GM13976 (cell line): ENCODE measurements around the gene MPV17L.
"Not testable (repeated sequence)": the region's sequence is repeated elsewhere in the genome, so short reads cannot be mapped to it uniquely, and the experiment has no call there.

Experiments
- DNase-seq: peaks from one replicate; pipeline ENCODE4 v3.0.0; 2012; ENCODE audit warnings: low spot score
- in situ Hi-C: fragments of 300-500 bp; cut with MboI; formaldehyde crosslinking; loops from one replicate; pipeline ENCODE4 v1.12.0; 2022; ENCODE audit warnings: low sequenced_read_pairs, mixed read lengths, inconsistent platforms; ENCODE audit not compliant: unreplicated experiment
- TF ChIP-seq, protein P1 (sequence below): IDR thresholded peaks from 2 replicates; pipeline ENCODE4 v1.5.1; 2012; ENCODE audit warnings: borderline replicate concordance, mild to moderate bottlenecking; ENCODE audit not compliant: insufficient read depth; ENCODE audit errors: extremely low read depth, missing control alignments, control extremely low read depth

Gene MPV17L

DNA sequence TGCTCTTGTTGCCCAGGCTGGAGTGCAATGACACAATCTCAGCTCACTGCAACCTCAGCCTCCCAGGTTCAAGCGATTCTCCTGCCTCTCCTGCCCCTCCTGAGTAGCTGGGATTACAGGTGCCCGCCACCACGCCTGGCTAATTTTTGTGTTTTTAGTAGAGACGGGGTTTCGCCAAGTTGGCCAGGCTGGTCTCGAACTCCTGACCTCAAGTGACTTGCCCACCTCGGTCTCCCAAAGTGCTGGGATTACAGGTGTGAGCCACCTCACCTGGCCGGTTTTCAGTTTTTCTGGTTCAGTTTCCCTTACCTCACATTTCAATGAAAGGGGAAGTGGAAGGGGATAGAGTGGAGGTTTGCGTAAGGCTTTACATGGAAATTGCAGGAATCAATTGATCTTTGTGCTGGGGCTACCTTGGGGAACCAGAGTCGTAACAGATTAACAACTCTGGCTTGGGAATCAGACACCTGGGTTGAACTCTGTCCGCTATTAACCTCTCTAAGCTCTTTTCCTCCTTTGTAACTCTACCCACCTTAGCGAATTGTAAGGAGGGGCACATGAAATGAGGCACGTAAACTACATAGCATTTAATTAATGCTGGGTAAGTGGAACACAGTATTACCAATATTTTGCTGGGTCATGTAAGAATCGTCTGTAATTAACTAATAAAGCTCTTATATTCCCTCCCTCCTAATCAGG is 3.2 kb downstream of the MPV17L start:
- in situ Hi-C loops, result no loop called here
- DNase-seq, result no peak
- TF ChIP-seq, protein P1, sequence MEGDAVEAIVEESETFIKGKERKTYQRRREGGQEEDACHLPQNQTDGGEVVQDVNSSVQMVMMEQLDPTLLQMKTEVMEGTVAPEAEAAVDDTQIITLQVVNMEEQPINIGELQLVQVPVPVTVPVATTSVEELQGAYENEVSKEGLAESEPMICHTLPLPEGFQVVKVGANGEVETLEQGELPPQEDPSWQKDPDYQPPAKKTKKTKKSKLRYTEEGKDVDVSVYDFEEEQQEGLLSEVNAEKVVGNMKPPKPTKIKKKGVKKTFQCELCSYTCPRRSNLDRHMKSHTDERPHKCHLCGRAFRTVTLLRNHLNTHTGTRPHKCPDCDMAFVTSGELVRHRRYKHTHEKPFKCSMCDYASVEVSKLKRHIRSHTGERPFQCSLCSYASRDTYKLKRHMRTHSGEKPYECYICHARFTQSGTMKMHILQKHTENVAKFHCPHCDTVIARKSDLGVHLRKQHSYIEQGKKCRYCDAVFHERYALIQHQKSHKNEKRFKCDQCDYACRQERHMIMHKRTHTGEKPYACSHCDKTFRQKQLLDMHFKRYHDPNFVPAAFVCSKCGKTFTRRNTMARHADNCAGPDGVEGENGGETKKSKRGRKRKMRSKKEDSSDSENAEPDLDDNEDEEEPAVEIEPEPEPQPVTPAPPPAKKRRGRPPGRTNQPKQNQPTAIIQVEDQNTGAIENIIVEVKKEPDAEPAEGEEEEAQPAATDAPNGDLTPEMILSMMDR, result no peak

DNA sequence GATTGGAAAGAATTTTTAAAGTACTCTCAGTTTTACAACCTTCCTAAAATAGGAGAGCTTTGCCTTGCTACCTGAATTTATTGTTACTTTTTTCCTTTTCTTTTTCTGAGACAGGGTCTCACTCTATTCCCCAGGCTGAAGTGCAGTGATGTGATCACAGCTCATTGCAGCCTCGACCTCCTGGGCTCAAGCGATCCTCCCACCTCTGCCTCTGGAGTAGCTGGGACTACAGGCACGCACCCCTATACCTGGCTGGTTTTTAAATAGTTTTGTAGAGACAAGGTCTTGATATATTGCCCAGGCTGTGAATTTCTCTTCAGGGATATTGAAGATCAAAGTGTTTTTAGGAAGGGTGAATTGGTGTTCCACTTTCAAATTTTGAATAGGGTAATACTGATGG is 3.8 kb downstream of the MPV17L start:
- TF ChIP-seq, protein P1, result no peak
- in situ Hi-C loops, result no loop called here
- no peak for DNase-seq

DNA sequence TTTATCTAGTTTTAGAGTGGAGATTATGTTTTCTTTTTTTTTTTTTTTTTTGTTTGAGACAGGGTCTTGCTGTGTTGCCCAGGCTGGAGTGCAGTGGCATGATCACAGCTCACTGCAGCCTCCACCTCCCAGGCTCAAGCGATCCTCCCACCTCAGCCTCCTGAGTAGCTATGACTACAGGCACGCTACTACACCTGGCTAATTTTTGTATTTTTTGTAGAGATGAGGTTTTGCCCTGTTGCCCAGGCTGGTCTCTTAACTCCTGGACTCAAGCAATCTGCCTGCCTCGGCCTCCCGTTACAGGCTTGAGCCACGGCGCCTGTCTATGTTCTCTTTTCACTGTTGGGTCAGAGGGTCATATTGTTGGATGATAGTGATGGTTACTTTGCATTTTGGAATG is 4.8 kb downstream of the MPV17L start:
- in situ Hi-C loops, DNase-seq: not testable (repeated sequence)

DNA sequence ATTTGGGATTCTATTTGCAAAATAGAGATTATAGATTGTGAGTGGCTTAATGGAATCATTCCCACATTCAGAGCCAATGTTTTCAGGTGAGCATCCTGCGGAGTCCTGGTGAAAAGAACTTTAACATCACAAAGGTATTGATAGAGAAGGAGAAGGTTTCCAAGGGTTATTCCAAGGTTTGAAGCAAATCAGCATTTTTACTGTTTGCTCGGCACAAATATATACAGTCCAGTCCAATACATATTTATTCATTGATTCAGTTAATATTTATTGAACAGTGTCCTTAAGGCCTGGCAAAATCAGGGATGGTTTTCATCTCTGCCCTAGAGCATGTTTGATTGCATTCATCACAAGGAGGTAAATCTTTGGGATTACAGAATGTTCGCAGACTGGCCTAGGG is 6.4 kb downstream of the MPV17L start:
- no peak for DNase-seq
- TF ChIP-seq, protein P1, result no peak
- in situ Hi-C loops, result no loop called here

DNA sequence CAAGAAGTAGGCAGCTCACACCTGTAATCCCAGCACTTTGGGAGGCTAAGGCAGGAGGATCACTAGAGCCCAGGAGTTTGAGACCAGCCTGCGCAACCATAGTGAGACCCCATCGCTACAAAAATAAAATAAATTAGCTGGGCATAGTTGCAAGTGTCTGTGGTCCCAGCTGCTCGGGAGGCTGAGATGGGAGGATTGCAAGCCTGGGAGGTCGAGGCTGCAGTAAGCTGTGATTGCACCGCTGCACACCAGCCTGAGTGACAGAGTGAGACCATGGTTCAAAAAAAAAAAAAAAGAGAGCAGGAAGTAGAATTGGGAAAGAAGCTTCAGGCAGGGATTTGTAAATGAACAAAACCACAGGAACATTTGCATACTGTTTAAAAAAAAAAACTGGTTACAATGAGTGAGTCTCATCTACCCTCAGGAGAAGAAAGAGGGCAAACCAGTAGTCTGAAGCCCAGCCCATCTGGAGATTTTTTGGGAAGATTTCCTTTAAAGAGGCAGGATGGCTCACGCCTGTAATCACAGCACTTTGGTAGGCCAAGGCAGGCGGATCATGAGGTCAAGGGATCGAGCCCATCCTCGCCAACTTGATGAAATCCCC is 7.9 kb downstream of the MPV17L start:
- in situ Hi-C loops, result no loop called here
- DNase-seq, result no peak
- TF ChIP-seq, protein P1, result no peak

DNA sequence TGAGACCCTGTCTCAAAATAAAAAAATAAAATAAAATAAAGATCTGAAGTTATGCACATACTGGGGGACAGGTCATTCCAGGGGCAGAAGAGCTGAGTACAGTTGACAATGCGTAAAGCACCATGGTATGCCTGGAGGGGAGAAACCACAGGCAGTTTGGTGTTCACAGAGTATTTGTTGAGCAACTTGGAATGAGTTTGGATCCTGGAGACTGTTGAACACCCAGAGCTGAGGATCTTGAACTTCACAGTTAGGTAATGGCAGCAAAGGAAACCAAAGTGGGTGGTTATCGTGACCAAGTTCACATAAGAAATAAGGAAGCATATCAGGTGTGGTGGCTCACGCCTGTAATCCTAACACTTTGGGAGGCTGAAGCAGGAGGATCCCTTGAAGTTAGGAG is 8.5 kb downstream of the MPV17L start:
- in situ Hi-C loops, DNase-seq: not testable (repeated sequence)

DNA sequence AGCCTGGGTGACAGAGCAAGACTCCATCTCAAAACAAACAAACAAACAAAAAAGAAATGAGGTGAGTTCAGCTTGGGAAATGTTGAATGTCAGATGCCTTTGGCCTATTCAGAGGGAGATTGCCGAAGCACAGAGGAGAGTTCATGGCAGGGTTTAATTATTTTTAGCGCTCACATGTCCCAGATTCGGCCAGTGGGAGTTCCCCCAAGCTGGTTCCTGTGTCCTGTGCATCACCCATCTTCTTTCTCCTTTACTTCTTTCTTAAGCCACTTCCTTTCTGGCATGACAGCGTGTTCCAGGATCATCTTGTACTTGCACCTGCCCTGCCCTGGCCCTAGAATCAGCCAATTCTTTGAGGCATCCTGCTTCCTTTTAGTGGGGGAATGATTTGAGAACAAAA is 9.2 kb downstream of the MPV17L start:
- TF ChIP-seq, protein P1, result no peak
- in situ Hi-C loops, result no loop called here
- DNase-seq, result no peak

DNA sequence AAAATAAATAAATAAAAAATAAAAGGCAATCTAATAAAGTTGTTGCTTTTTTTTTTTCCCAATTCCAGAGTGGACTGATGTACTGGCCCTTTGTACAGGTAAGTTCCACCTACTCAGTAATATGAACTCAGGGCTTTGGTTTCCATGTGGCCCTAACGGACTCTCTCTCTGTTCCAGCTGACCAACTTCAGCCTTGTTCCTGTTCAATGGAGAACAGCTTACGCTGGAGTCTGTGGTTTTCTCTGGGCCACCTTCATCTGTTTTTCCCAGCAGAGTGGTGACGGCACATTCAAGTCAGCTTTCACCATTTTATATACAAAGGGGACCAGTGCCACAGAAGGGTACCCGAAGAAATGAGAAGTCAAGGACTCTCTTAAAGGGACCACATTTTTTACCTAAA is 12.2 kb downstream of the MPV17L start:
- in situ Hi-C loops, DNase-seq: not testable (repeated sequence)

DNA sequence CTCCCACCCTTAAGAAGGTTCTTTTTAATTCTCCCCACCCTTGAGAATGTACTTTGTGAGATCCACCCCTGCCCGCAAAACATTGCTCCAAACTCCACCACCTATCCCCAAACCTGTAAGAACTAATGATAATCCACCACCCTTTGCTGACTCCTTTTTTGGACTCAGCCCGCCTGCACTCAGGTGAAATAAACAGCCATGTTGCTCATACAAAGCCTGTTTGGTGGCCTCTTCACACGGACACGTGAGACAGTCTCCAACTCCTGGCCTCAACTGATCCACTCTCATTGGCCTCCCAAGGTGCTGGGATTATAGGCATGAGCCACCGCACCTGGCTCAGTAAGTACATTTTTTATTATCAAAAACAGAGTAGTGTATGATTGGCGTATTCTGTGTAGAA is 13.9 kb downstream of the MPV17L start:
- DNase-seq, in situ Hi-C loops: not testable (repeated sequence)
